OCI-LY1 (cell line): ENCODE data around the gene BTG3.

ENCODE experiments used
- CTCF ChIP-seq: fragments of 200-600 bp; sonication (generic), shearing (Covaris generic); IDR thresholded peaks from 2 replicates; pipeline ENCODE4 v1.5.1; 2017; ENCODE audit warnings: mild to moderate bottlenecking, antibody characterized with exemption, low read length, moderate library complexity, mixed read lengths
- EZH2 ChIP-seq: fragments of 200-600 bp; sonication (generic), shearing (Covaris generic); IDR thresholded peaks from 2 replicates; pipeline ENCODE4 v1.8.0; 2017; ENCODE audit warnings: borderline replicate concordance, mixed run types, mild to moderate bottlenecking, antibody characterized with exemption, low read length, moderate library complexity, mixed read lengths

- no peak for TF ChIP-seq CTCF
- no peak for TF ChIP-seq EZH2
Measured at GRCh38 chr21:17613242-17613676, 558 bp upstream of the BTG3 start.
